Measurements from ENCODE around the gene MED27.

The MED27 gene

DNA sequence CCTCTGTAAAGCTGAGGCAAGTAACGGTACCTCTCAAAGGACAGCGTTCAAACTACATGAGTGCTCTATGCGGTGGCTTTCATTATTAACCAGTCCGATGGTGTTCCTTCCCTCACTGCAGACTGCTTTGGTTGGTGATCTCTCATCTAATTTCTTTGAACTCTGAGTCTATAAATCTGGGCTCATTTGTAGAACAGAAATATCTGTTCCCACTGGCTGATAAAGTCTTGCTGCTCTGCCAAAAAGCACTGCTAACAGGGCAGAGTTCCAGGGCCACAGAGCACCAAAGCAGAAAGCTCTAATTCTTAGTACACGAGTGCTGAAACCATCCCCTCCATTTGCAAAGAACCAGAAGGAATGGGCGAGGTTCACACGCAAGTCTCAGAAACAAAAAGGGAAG is 81.9 kb downstream of the MED27 start:
- DNase-seq (ENCODE audit: low spot score) = peak; percentile 29

DNA sequence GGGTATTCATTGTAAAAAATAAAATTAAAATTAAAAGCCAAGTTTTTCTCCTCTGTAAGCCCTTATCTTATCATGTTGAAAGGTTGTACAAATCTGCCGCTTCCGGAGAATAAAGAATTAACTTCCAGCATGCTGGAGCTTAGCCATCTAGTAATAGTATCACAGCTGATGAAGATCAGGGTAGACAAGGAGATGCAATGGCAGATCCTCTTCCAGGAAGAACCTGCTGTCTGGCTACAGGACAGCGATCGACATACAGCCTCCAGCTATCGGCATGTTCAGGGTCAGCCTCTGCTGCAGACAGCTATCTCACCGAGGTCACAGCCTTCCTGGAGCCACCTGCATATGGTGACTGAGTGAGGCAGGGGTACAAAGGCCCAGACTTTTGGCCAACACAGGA is 82.6 kb downstream of the MED27 start:
- no peak for DNase-seq (ENCODE audit: low spot score)

DNA sequence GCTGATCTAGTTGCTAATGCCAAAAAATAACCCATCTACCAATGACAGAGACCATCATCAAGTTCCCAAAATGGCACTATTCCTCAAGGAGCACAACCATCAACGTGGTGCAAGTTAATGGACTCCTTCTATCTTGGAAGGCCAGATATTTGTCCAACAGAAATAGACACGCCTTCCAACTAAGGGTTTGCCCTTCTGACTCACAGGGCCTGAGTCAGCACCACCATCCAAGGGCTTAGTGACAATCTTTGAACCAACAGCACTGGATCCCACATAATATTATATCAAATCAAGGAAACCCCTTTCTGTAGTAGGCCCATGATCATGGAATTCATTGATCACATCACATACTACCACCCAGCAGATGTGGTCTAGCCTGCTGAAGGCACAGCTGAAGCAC is 84.3 kb downstream of the MED27 start:
- DNase-seq (ENCODE audit: low spot score) = peak; percentile 43

DNA sequence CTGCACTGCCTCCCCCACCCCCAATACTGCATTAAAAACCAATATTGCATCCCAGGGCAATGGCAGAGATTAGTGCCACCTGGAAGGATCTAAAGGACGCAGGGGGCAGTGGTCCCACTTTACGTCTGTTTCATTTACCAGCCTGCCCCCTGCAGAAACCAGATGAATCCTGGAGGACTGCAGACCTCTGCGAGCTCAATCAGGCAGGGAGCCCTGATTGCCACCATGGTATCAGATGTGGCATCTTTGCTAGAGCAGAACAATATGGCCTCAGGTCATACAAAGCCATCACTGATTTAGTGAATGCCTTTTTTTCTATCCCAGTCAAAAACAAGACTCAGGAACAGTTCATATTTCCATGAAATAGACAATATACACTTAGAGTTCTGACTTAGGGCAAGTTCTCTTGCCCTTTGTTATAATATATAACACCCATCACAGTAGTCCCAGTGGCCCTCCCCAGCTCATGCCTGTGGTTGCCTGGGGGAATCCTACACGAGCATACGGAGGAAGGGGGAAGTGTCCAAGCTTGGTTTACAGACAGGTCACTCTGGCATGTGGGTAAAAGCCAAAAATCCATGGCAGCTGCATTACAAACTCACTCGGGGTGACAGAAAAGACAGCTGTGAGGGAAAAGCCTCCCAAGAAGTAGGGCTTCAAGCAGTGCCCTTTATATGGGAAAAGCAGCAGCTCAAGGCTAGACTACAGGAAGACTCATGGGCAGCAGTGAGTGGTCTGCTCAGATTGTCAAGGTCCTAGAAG is 85.1 kb downstream of the MED27 start:
- DNase-seq (ENCODE audit: low spot score) = no peak

DNA sequence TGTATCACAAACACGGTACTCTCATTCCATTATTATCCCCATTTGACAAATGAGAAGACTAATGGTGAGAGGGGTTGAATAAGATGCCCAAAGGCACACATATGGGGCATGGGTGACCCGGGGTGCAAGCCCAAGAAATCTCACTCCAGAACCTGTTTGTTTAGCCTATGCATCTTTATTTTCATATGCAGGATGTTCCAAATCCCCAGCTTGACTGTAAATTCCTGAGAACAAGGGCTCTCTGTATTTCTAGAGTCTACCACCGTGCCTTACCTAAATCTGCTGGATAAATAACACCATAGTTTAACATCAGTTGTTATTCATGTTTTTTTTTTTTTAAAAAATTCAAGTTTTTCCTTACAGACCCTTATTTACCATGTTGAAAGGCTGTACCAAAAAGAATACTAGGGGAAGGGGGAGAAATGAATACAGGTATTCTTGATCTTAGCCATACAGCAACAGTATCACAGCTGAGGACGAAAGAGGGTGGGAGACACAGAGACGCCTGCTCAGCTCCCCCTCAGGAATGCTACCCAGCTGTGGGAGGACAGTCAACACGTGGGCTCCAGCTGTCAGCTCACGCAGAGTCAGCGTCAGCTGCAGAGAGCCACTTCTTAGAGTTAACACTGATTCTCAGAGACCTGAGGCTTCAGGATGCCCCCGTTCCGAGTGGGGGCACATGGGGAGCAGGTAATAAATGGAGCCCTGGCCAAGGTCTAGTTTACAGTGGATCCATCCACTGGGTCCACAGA is 86.6 kb downstream of the MED27 start:
- no peak for DNase-seq (ENCODE audit: low spot score)

DNA sequence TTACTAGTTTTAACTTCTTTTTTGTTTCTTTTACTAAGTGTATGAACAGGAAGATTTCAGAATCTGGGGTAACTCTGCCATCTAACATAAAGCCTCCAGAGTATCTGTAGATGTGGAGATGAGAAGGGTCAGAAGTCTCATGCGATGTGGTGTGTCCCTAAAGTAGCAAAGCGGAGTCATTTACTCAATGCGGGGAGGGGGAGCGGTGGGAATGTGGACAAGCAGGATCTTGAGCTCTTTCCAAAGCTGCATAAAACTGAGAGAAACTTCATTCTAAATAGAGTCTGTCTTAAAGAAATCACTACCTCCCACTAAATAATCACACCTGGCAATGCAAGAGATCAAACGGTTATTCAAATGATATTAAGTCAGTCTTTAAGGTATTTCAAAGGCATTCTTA is 92.4 kb downstream of the MED27 start:
- DNase-seq (ENCODE audit: low spot score) = no peak

DNA sequence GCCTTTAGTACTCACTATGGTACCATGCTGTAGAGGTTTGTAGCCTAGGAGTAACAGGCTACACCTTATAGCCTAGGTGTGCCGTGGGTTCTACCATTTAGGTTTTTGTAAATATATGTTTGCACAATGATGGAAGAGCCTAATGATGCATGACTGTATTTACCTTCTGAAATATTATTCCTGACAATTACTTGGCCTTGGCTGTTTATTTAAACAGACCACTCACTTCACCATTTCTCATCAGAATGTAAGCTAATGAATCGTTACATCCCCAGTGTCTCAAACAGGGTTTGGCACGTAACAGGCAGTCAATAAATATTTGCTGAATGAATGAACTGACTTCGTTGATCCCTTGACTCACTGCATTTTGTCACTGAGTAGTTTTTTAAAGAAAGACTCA is 93.1 kb downstream of the MED27 start:
- no peak for DNase-seq (ENCODE audit: low spot score)

DNA sequence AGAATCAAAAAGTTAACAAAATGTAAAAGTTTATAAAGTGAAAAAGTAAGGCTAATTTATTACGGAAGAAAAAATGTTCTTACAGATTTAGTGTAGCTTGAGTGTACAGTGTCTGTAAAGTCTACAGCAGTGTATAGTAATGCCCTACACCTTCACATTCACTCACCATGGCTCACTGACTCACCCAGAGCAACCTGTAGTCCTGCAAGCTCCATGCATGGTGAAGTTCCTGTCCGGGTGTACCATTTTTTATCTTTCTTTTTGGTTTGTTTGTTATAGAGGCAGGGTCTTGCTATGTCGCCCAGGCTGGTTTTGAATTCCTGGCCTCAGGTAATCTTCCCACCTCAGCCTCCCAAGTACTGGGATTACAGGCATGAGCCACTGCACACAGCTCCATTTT is 93.6 kb downstream of the MED27 start:
- DNase-seq (ENCODE audit: low spot score) = no peak

DNA sequence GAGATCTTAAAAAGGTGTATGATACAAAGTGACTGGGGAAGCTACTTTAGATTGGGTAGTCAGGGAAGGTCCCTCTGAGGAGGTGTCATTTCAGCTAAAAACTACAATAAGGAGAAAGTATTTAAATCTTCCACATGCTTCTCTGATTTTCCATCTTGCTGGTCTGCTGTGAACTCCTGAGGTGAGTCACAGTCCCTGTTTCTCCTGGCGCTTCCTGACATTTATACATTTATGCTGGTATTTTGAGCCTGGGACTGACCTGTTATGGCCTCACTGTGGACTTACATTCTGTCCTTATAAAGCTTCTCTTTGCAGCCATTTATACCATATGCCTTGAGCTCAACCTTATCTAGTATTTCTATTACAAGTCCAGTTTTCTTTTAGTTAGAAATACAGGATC is 95.1 kb downstream of the MED27 start:
- DNase-seq (ENCODE audit: low spot score) = no peak

DNA sequence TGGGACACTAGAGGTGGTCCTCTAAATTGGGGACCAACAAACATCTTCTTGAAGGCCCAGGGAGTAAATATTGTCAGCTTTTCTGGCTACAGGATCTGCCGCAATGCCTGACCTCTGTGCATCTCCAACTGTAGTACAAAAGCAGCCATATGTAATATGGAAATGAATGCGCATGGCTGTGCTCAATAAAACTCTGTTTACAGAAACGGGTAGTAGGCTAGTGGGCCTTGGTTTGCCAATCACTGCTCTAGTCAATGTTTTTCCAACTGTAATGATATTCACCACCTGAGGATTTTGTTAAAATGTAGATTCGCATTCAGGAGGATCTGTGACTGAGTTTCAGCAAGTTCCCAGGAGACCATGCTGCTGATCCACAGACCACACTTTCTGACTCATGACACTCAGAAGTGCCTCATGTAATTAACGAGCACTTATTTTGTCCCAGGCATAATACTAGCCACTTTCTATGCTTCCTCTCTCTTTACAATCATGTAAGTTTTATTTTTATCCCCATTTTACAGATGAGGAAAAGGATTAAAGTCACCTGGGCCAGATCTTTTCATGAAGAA is 96.9 kb downstream of the MED27 start:
- peak; percentile 47 for DNase-seq (ENCODE audit: low spot score)

DNA sequence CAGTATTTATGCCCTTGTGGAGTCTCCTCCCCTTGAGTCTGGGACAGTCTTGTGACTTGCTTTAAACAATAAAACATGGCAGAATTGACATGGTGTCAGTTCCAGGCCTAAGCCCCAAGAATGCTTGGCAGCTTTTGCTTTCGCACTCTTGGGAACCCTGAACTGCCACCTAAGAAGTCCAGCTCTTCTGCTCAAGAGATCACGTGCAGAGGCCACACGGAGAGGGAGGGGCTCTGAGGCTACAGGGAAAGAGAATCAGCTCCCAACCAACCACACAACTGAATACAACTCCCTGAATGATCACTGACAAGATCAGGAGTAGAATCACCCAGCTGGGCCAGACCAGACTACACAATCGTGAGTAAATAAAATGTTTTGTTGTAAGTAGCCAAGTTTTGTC is 97.6 kb downstream of the MED27 start:
- DNase-seq (ENCODE audit: low spot score) = no peak

DNA sequence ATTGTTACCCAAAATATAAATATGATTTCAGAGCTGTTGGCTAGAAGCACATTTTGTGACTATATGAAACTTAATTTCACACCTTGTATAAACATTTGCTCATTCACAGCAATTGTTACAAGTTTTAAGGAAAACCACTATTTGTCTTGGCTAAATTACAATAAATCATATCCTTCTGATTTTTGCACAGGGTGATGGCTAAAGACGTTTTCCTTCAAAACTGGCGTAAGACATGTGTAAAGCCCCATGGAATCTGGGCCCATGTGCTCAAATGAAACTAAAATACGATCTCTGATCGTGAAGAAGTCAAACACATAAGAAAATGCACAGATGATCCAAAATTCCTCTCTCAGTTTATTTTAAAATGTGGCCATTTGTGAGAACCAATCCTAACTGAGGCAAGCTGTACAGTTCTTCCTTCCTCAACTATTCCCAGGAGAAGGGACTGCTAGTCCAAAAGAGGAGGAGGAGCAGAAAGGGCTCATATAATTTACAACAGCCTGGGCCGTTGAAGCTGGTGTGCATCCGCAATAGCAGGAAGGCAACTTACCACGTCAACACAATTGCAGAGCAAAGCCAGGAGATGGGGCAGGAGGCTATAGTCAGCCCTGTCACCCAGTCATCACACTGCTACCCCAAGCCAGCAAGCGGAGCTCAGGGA is 98.4 kb downstream of the MED27 start:
- no peak for DNase-seq (ENCODE audit: low spot score)

DNA sequence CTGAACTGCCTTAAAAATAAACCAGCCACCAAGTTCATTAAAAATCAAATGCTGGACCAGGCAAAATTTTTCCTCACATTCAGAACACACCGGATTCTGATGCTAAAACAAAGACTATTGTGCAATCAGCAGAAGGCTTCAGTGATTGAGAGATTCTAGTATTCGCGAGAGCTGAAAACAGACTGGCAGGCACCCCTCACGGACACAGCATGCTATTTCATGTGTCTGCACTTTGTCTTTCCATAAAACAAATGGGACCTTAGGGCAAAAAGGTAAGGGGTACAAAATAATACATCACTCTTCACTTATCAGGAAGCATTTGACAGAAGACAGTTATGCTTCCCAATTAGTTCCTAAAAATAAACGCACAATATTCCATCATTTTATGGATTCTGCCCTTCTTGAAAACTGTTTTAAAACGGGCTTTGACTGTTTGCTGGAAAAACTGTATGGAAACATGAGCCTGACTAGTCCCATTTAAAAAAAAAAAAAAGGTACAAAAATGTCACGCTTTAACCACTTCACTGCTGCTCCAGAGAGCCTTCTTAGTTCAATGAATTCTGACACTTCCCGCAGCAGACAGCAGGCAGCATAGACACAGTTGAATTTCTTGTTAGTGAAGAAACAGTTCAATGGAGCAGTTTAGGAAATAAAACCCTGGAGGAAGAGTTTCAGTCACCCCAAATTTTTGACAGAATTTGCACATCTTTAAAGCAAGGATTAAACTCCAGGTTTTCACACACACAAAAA is 99.2 kb downstream of the MED27 start:
- no peak for DNase-seq (ENCODE audit: low spot score)

DNA sequence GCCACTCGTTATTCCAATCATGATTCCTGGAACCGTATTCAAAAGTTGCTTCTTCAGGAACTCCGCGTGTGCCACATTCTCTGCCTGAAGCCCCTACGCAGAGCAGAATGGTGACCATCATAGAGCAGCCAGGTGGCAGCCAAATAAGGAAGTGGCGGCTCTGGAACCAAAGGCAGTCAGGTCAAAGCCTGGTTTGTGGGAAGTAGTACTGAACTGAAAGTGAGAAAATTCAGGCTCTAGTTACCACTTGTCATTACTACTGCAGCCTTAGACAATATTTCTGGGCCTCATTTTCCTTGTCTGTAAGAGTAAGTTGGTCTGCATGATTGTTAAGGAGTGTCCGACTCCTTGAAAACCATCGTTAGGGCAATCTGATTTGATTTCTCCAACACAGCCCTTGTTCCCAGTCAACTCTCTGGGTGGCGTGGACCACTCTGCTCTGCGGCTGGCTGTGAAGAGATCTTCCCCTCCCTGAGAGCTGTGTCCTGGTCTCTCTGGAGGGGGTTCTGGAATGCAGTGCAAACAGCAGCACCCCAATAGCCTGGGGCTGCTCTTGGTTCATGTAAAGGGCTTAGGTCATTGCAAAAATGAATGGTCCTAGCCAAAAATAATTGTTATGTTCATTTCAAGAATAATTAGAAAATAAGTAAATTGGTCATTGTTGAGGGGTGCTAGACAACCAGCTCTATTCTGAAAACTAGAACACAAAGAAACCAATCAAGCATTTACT is 102.4 kb downstream of the MED27 start:
- DNase-seq (ENCODE audit: low spot score) = no peak

DNA sequence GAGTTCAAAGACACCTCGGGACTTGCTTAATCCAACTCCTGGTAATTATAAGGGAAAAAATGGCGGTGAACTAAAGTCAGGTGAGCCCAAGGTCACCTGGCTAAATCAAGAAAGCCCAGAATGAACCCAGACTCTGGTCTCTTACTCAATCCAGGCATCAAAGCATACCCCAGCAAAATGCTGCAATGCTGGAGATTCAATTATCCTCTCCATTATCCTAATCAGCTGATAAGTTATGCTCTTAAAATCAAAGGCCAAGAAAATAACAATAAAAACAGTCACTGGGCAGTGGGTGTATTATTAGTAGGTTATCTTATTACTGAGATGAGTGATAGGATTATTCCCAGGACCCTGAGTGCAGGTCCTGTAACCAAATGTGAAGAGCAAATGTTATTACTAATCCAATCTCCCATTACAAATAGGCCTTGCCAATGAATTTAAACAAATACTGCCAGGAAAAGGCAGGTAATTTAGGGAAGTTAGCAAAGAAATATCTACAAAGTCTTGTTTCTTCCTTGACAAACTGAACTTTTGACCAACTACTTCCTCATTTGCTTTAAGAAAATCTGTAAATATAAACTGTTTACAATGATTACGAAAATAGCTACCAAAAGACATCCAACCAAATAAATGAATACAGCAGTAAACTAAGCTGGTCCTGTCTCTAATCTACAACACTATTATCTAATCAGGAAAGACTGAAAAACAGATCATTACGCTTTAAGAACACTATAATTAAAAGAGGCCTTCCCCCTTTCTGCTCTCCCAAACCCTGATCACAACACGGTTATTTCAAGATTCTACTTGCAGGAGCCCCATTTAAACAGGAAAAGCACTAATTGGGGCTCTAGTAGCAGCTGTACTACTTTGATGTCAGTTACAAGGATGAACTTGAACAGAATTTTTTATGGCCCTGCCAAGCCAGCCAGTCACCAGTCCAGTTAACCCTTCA is 103.2 kb downstream of the MED27 start:
- no peak for DNase-seq (ENCODE audit: low spot score)

DNA sequence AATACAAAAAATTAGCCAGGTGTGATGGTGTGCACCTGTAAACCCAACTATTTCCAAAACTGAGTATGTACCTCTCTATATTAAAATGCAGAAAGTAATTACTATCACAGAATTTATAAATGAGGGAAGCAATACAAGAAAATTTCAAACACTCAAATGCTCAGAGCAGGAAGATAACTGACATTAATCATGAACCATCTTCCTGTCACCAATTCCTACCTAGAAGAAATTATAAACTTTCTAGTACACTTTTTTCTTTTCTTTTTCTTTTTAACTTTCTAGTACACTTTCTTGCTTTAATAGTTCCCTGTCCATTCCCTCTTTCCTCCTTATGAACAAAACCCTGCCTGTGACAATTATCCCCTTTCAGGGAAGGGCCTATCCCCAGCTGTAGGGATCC is 106.8 kb downstream of the MED27 start:
- DNase-seq (ENCODE audit: low spot score) = no peak

DNA sequence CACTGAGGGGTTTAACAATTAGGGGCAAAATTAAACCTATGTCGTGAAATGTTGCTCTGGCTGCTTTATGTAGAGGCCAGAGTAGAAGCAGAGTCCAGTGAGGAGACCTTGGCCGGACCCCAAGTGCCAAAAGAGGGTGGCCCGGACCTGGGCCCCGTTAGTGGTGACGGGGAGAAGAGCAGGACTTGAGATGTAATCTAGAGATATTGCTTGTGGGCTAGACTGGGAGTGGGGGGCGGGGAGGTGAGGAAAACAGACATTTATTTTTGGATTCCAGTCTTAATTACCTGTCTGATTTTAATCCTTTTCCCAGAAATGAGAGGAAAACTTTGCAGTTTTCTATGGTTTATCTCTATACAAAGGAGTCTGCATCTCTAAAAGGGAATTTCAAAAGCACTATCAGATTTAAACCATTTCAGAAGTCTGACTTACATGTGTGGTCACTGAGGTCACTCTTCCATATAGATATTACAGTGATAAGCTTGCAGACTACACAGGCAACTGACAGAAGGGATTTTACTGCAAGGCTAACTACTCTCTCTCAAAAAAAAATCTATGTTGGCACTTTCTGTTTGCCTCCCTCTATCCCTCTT is 108.1 kb downstream of the MED27 start:
- no peak for DNase-seq (ENCODE audit: low spot score)

DNA sequence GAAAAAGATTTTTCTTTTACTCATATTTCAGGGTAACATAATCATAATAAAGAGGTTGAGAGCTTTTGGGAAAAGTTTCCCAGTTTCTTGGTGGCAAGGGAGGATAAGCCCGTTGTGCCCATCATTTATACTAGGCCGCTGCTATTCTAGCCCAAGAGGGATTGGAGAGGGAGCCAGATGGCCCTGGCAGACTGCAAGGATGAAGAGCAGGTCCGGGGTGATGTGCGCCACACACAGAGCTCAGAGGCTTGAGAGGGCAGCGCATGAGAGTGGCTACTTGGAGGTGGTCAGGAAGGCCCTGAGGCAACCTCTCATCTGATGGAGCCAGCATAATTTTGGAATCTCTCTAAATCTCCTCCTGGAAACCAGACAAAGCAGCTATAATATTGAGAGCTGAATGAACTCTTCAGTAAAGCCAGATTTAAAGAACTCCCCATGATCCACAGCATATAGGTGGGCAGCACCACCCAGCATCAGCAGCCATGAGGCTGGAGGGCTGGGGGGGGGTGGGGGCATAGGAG is 110.1 kb downstream of the MED27 start:
- no peak for DNase-seq (ENCODE audit: low spot score)

DNA sequence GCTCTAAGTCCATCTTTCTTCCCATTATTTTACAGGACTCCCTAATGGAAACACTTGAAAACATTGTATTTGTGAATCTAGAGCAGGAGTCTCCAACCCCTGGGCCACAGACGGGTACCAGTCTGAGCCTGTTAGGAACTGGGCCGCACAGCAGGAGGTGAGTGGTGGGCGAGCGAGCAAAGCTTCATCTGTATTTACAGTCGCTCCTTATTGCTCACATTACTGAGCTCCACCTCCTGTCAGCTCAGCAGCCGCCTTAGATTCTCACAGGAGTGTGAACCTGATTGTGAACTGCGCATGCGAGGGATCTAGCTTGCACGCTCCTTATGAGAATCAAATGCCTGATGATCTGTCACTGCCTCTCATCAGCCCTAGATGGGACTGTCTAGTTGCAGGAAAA is 111.0 kb downstream of the MED27 start:
- DNase-seq (ENCODE audit: low spot score) = no peak

DNA sequence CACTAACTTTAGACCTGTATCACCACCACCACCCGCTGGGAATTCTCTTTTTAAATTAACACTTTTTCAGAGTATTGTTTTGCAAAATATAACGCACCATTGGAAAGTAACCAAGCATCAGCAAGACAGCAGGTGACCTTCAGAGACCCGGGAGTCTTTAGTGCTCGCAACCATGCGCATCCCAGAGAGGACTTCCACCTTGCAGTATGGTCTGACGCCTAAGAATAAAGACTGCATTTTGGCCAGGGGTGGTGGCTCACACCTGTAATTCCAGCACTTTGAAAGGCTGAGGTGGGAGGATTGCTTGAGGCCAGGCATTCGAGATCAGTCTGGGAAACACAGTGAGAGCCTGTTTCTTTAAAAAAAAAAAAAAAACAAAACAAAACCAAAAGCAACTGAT is 113.8 kb downstream of the MED27 start:
- no peak for DNase-seq (ENCODE audit: low spot score)

All from AG20443 (cell line).